Heart left ventricle (tissue), 13 donors: ENCODE data around the gene IL15RA.

Experiments used
- POLR2A ChIP-seq, 2 donors: fragments of 450-650 bp; IDR thresholded peaks; one replicate each; pipeline ENCODE4 v1.6.1; 2017; ENCODE audit warnings: antibody characterized with exemption in 2 of 2, mild to moderate bottlenecking in 2 of 2, moderate library complexity in 2 of 2
- TF ChIP-seq, protein P1 (sequence below), 12 donors: fragments of 200-600 bp; sonication (generic) in 4 of 12; IDR thresholded peaks; one replicate each; pipeline versions ENCODE4 v1.5.0 to v1.8.0; 2018 to 2022; ENCODE audit warnings: antibody characterized with exemption in 12 of 12, mild to moderate bottlenecking in 5 of 12
- donor health status: ischemic (EF 13 %, LVEDD 7.1; RV severe dilation, severe dysfunction).
- donor health status: DM: no; HTN: yes; CAD: no.
- donor health status: DM: no; HTN: no; CAD: no.
- donor health status: ischemic (EF 25% LVEDD 6.9; RV normal size, moderate dysfunction).
- donor health status: ischemic (EF 25% LVEDD 5.7; RV mildly dilated, moderate dysfunction).
- donor health status: ischemic (EF 35%, LVEDD 5.7; RV mildly dilated, moderate dysfunction).
- donor health status: nonischemic (EF 11% LVEDD 7.7; RV severe dilation, severe dysfunction).
- donor health status: DM: yes; HTN: yes; CAD: no.
- donor health status: PGD.
- donor health status: ischemic (EF 29% LVEDD 5.4; RV normal size, mild dysfunction).
- donor health status: nonischemic (EF 23%, LVEDD 6.1; RV moderate dilation, normal function).

DNA sequence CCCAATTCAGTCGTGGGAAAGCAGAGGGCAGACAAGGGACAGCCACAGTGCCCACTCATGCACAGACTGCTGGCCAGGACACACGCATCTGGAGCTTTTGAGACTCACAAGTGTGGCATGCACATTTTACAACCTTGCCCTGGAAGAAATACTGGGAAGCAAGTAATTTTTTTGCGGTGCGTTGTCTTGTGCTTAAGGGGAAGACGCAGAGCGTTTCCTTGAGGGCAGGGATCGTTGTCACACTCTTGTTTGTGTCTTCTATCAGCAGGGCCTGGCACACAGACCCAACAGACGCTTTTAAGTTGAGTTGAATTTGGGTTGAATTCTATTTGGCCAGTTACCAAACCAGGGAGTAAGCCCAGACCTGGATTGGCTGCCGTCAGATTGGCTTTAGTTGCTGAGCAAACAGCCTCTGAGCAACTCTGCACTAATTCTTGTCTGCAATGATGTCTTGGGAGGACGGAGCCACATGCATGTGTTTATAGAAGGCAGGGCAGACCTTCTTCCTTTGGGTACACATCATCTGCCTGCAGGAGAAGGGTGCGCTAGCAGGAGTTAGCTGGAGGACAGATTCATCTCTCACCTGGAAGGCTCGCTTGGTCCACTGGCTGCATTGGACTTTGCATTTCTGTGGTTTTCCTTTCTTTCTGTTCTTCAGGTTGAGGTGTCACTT is 46.5 kb upstream of the IL15RA start:
- no peak for TF ChIP-seq POLR2A (IDR thresholded peaks at IDR 0.05)
- TF ChIP-seq, protein P1, sequence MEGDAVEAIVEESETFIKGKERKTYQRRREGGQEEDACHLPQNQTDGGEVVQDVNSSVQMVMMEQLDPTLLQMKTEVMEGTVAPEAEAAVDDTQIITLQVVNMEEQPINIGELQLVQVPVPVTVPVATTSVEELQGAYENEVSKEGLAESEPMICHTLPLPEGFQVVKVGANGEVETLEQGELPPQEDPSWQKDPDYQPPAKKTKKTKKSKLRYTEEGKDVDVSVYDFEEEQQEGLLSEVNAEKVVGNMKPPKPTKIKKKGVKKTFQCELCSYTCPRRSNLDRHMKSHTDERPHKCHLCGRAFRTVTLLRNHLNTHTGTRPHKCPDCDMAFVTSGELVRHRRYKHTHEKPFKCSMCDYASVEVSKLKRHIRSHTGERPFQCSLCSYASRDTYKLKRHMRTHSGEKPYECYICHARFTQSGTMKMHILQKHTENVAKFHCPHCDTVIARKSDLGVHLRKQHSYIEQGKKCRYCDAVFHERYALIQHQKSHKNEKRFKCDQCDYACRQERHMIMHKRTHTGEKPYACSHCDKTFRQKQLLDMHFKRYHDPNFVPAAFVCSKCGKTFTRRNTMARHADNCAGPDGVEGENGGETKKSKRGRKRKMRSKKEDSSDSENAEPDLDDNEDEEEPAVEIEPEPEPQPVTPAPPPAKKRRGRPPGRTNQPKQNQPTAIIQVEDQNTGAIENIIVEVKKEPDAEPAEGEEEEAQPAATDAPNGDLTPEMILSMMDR (IDR thresholded peaks at IDR 0.05), result no peak
